Globus pallidus (tissue), 1 donor: Measurements from ENCODE around the gene NPIPB9.
"Not testable (repeated sequence)": the region's sequence is repeated elsewhere in the genome, so short reads cannot be mapped to it uniquely, and the experiment has no call there.

Source experiments
- DNase-seq: peaks from one replicate; pipeline ENCODE4 v3.0.0-alpha.2; 2015; ENCODE audit warnings: low spot score

The NPIPB9 gene

GRCh38 chr16:28751487-28751886 is at the start of gene NPIPB9:
Gene NPIPB9 (plus strand): TSS chr16:28751787.
- not testable (repeated sequence) for DNase-seq

GRCh38 chr16:28704246-28704645 is 47.3 kb upstream of the NPIPB9 start:
- DNase-seq, result not testable (repeated sequence)

- DNase-seq, result not testable (repeated sequence)
Measured at GRCh38 chr16:28711220-28712083, 40.1 kb upstream of the NPIPB9 start, which contains the start of gene EIF3C. Gene EIF3C (plus strand): TSS chr16:28711464. CDS start chr16:28711687, 223 bp downstream.

- DNase-seq, result not testable (repeated sequence)
Measured at GRCh38 chr16:28722852-28723650, 28.5 kb upstream of the NPIPB9 start.

- DNase-seq, result not testable (repeated sequence)
Measured at GRCh38 chr16:28731253-28731652, 20.3 kb upstream of the NPIPB9 start.

GRCh38 chr16:28732455-28733124 is 19.0 kb upstream of the NPIPB9 start:
- DNase-seq, result not testable (repeated sequence)

- DNase-seq, result not testable (repeated sequence)
Measured at GRCh38 chr16:28739787-28740186, 11.8 kb upstream of the NPIPB9 start.

- not testable (repeated sequence) for DNase-seq
Measured at GRCh38 chr16:28740631-28741030, 11.0 kb upstream of the NPIPB9 start.

GRCh38 chr16:28741295-28741694 is 10.3 kb upstream of the NPIPB9 start:
- DNase-seq, result not testable (repeated sequence)

GRCh38 chr16:28746618-28747350 is 4.8 kb upstream of the NPIPB9 start:
- not testable (repeated sequence) for DNase-seq

- DNase-seq, result not testable (repeated sequence)
Measured at GRCh38 chr16:28749997-28750465, 1.6 kb upstream of the NPIPB9 start.

- DNase-seq, result not testable (repeated sequence)
Measured at GRCh38 chr16:28750469-28751067, 1.0 kb upstream of the NPIPB9 start.

GRCh38 chr16:28781697-28782096 is 30.1 kb downstream of the NPIPB9 start:
- DNase-seq, result not testable (repeated sequence)

- DNase-seq, result not testable (repeated sequence)
Measured at GRCh38 chr16:28782357-28782756, 30.8 kb downstream of the NPIPB9 start.

- peak; percentile 85 for DNase-seq
Measured at GRCh38 chr16:28802235-28803019, 50.8 kb downstream of the NPIPB9 start.

- not testable (repeated sequence) for DNase-seq
Measured at GRCh38 chr16:28807445-28808120, 56.0 kb downstream of the NPIPB9 start.

GRCh38 chr16:28820016-28820415 is 68.4 kb downstream of the NPIPB9 start:
- no peak for DNase-seq

GRCh38 chr16:28820546-28820945 is 69.0 kb downstream of the NPIPB9 start:
- not testable (repeated sequence) for DNase-seq

GRCh38 chr16:28821874-28822519 is 70.4 kb downstream of the NPIPB9 start:
- peak; percentile 10 for DNase-seq
